HUES48 (cell line): ENCODE data around the gene GAN.
"Not testable (repeated sequence)": the region's sequence is repeated elsewhere in the genome, so short reads cannot be mapped to it uniquely, and the experiment has no call there.

Experiments used
- H3K27ac ChIP-seq: one replicate; pipeline ENCODE4 v1.7.0; 2013; ENCODE audit warnings: low read depth, low read length, inconsistent platforms
- H3K27me3 ChIP-seq: 2 replicates; pipeline ENCODE4 v1.6.1; 2013; ENCODE audit warnings: mild to moderate bottlenecking, low read length; ENCODE audit not compliant: control insufficient read depth, insufficient read depth
- H3K36me3 ChIP-seq: 2 replicates; pipeline ENCODE4 v1.6.1; 2013; ENCODE audit warnings: low read length; ENCODE audit not compliant: control insufficient read depth, insufficient read depth
- H3K4me1 ChIP-seq: 2 replicates; pipeline ENCODE4 v1.6.1; 2013; ENCODE audit warnings: mild to moderate bottlenecking, low read length; ENCODE audit not compliant: control insufficient read depth, insufficient read depth
- H3K4me3 ChIP-seq: 2 replicates; pipeline ENCODE4 v1.5.1; 2013; ENCODE audit warnings: mild to moderate bottlenecking, low read depth, low read length
- H3K9ac ChIP-seq: 2 replicates; pipeline ENCODE4 v1.6.1; 2013; ENCODE audit warnings: mild to moderate bottlenecking, low read depth, low read length, moderate library complexity
- H3K9me3 ChIP-seq: 2 replicates; pipeline ENCODE4 v1.6.1; 2013; ENCODE audit warnings: low read length; ENCODE audit not compliant: control insufficient read depth, insufficient read depth

The GAN gene

GRCh38 chr16:81327011-81327410 lies 12.2 kb downstream of the GAN start:
- Histone ChIP-seq H3K27me3 (no peaks in the 10 kb centered on the region), H3K27ac (no peak overlapping the region), H3K9ac (no peak overlapping the region), H3K4me3 (no peak overlapping the region), H3K4me1 (no peaks in the 10 kb centered on the region), H3K36me3 (no peaks in the 10 kb centered on the region; the same call in 1 of the 2 replicates), H3K9me3 (no peaks in the 10 kb centered on the region)

GRCh38 chr16:81327447-81328196 lies 12.9 kb downstream of the GAN start:
- H3K4me3 ChIP-seq, result no peak overlapping the region
- no peaks in the 10 kb centered on the region; the same call in 1 of the 2 replicates for H3K36me3 ChIP-seq
- H3K4me1 ChIP-seq, result no peaks in the 10 kb centered on the region
- no peaks in the 10 kb centered on the region for H3K27me3 ChIP-seq
- no peak overlapping the region for H3K9ac ChIP-seq
- no peaks in the 10 kb centered on the region for H3K9me3 ChIP-seq
- no peak overlapping the region for H3K27ac ChIP-seq

- Histone ChIP-seq H3K4me1 (no peaks in the 10 kb centered on the region), H3K27ac (no peak overlapping the region)
Measured at GRCh38 chr16:81329947-81330346, 15.2 kb downstream of the GAN start.

GRCh38 chr16:81333356-81333755 lies 18.6 kb downstream of the GAN start:
- 0 out of 2 replicates have a peak, but pooled peaks cover 6% of the 10 kb centered on the region for H3K36me3 ChIP-seq
- no peak overlapping the region for H3K4me3 ChIP-seq
- no peaks in the 10 kb centered on the region for H3K27me3 ChIP-seq
- H3K9me3 ChIP-seq, result no peaks in the 10 kb centered on the region
- H3K9ac ChIP-seq, result no peak overlapping the region
- H3K27ac ChIP-seq, result no peak overlapping the region
- H3K4me1 ChIP-seq, result no peaks in the 10 kb centered on the region

More at GRCh38 chr16:81329947-81330346, 15.2 kb downstream of the GAN start:
- Histone ChIP-seq H3K4me3 (no peak overlapping the region), H3K36me3 (no peaks in the 10 kb centered on the region), H3K9me3 (no peaks in the 10 kb centered on the region), H3K9ac (no peak overlapping the region), H3K27me3 (no peaks in the 10 kb centered on the region)

DNA sequence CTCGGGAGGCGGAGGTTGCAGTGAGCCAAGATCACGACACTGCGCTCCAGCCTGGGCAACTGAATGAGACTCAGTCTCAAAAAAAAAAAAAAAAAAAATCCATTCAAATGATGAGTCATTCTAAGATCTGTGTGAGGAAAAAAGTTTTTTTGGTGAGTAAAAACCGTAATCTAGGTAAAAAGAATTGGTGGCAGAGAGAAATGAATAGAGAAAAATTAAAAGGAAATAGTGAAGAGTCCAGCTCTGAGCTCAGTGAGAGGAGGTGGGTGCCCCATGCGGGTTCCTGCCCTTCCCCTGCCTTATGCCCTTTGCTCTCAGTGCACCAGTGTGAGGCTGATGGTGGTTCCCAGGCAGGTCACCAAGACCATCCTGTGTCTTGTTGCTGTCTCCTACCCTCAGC lies 20.9 kb downstream of the GAN start:
- Histone ChIP-seq H3K27ac (no peak overlapping the region), H3K27me3 (no peaks in the 10 kb centered on the region), H3K36me3 (0 out of 2 replicates have a peak, but pooled peaks cover 6% of the 10 kb centered on the region), H3K9me3 (no peaks in the 10 kb centered on the region), H3K4me1 (no peaks in the 10 kb centered on the region), H3K9ac (no peak overlapping the region), H3K4me3 (no peak overlapping the region)

- Histone ChIP-seq H3K4me3 (no peak overlapping the region), H3K4me1 (no peaks in the 10 kb centered on the region), H3K27me3 (no peaks in the 10 kb centered on the region), H3K9ac (no peak overlapping the region), H3K9me3 (no peaks in the 10 kb centered on the region), H3K36me3 (0 out of 2 replicates have a peak, but pooled peaks cover 6% of the 10 kb centered on the region), H3K27ac (no peak overlapping the region)
Measured at GRCh38 chr16:81337097-81337496, 22.3 kb downstream of the GAN start.

- H3K4me1 ChIP-seq, H3K36me3 ChIP-seq, H3K27ac ChIP-seq, H3K27me3 ChIP-seq, H3K4me3 ChIP-seq, H3K9ac ChIP-seq: not testable (repeated sequence)
- H3K9me3 ChIP-seq, result peaks cover 23% of the 10 kb centered on the region
Measured at GRCh38 chr16:81345172-81345571, 30.4 kb downstream of the GAN start.

DNA sequence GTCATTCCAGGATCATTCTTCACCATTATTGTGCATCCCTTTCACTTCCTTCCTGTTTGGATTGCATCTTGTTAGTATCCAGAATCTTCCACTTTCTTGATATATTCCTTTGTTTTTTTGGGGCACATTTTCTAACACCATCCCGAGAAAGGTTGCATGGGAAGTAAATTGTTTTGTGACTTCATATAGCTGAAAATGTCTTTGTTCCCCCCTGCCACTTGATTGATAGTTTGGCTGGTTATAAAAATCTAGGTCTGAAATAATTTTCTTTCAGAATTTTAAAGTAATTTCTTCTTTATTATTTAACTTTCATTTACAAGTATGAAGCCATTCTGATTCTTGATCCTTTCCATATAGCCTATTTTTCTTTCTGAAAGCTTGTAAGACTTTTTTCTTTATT lies 32.7 kb downstream of the GAN start:
- H3K4me1 ChIP-seq, result no peaks in the 10 kb centered on the region

GRCh38 chr16:81349608-81350305 lies 35.0 kb downstream of the GAN start:
- H3K9me3 ChIP-seq, result peaks cover 21% of the 10 kb centered on the region
- peaks cover 12% of the 10 kb centered on the region; the same call in 1 of the 2 replicates for H3K36me3 ChIP-seq
- H3K27me3 ChIP-seq, result no peaks in the 10 kb centered on the region
- H3K4me1 ChIP-seq, result no peaks in the 10 kb centered on the region
- H3K4me3 ChIP-seq, result no peak overlapping the region
- no peak overlapping the region for H3K27ac ChIP-seq
- H3K9ac ChIP-seq, result no peak overlapping the region

More for the DNA sequence above, 32.7 kb downstream of the GAN start:
- no peaks in the 10 kb centered on the region for H3K27me3 ChIP-seq
- H3K9me3 ChIP-seq, result peaks cover 23% of the 10 kb centered on the region
- peaks cover 5% of the 10 kb centered on the region; the same call in 1 of the 2 replicates for H3K36me3 ChIP-seq
- H3K4me3 ChIP-seq, result no peak overlapping the region
- H3K27ac ChIP-seq, result no peak overlapping the region
- H3K9ac ChIP-seq, result no peak overlapping the region

- no peak overlapping the region for H3K27ac ChIP-seq
- peaks cover 14% of the 10 kb centered on the region for H3K36me3 ChIP-seq
- H3K4me3 ChIP-seq, result no peak overlapping the region
- peaks cover 16% of the 10 kb centered on the region for H3K9me3 ChIP-seq
- H3K4me1 ChIP-seq, result no peaks in the 10 kb centered on the region
- no peaks in the 10 kb centered on the region for H3K27me3 ChIP-seq
- H3K9ac ChIP-seq, result no peak overlapping the region
Measured at GRCh38 chr16:81350306-81350615, 35.5 kb downstream of the GAN start.

- H3K4me3 ChIP-seq, result no peak overlapping the region
- H3K4me1 ChIP-seq, result no peaks in the 10 kb centered on the region
- H3K9me3 ChIP-seq, result no peaks in the 10 kb centered on the region
- peaks cover 36% of the 10 kb centered on the region for H3K36me3 ChIP-seq
- no peak overlapping the region for H3K9ac ChIP-seq
- no peak overlapping the region for H3K27ac ChIP-seq
- H3K27me3 ChIP-seq, result no peaks in the 10 kb centered on the region
Measured at GRCh38 chr16:81353895-81354294, 39.1 kb downstream of the GAN start.
